ENCODE results near the gene LRWD1.

DNA sequence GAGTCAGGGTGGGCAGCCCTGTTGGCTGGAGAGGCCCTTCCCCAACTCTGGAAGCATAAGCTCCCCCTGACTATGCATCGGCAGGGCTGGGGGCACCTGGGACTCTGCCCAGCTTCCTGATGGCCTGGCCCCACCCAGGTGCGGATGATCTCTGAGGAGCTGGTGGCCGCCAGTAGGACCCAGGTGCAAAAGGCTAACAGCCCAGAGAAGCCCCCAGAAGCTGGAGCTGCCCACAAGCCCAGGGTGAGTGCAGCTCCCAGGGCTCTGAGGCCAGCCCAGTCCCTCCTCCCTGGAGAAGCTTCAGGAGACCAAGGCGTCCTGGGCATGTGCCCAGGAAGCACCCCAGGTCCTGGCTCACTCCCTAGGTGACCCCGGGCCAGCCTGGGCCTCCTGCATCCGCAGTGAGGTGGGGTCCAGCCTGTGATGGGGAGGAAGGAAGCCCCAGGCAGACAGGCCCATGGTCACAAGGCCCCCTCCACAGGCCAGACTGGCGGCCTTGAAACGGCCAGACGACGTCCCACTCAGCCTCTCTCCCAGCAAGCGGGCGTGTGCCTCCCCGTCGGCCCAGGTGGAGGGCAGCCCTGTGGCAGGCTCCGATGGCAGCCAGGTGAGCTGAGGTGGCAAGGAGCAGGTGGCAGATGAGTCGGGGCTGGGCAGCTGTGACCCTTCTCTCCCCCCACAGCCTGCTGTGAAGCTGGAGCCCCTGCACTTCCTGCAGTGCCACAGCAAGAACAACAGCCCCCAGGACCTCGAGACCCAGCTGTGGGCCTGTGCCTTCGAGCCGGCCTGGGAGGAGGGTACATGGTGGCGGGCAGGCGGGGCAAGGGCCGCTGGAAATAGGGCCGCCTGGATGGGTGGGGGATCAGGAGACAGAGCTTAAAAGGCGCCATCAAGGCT, 3.0 kb downstream of the LRWD1 start:
- TF ChIP-seq POLR2A (IDR thresholded peaks at IDR 0.05) = no peak
- TF ChIP-seq, protein P1, sequence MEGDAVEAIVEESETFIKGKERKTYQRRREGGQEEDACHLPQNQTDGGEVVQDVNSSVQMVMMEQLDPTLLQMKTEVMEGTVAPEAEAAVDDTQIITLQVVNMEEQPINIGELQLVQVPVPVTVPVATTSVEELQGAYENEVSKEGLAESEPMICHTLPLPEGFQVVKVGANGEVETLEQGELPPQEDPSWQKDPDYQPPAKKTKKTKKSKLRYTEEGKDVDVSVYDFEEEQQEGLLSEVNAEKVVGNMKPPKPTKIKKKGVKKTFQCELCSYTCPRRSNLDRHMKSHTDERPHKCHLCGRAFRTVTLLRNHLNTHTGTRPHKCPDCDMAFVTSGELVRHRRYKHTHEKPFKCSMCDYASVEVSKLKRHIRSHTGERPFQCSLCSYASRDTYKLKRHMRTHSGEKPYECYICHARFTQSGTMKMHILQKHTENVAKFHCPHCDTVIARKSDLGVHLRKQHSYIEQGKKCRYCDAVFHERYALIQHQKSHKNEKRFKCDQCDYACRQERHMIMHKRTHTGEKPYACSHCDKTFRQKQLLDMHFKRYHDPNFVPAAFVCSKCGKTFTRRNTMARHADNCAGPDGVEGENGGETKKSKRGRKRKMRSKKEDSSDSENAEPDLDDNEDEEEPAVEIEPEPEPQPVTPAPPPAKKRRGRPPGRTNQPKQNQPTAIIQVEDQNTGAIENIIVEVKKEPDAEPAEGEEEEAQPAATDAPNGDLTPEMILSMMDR (IDR thresholded peaks at IDR 0.05) = no peak

Data from gastroesophageal sphincter (tissue), 3 donors.